ENCODE data around the gene MSL1. TPM values are rescaled to one million over a fixed set of nuclear protein-coding genes. Genes with fewer than 3 reads are reported as not detected.

Gene MSL1
- total RNA-seq, 3 donors from 2014 or later, result 83.7 to 100.0 (median 85.3) TPM

DNA sequence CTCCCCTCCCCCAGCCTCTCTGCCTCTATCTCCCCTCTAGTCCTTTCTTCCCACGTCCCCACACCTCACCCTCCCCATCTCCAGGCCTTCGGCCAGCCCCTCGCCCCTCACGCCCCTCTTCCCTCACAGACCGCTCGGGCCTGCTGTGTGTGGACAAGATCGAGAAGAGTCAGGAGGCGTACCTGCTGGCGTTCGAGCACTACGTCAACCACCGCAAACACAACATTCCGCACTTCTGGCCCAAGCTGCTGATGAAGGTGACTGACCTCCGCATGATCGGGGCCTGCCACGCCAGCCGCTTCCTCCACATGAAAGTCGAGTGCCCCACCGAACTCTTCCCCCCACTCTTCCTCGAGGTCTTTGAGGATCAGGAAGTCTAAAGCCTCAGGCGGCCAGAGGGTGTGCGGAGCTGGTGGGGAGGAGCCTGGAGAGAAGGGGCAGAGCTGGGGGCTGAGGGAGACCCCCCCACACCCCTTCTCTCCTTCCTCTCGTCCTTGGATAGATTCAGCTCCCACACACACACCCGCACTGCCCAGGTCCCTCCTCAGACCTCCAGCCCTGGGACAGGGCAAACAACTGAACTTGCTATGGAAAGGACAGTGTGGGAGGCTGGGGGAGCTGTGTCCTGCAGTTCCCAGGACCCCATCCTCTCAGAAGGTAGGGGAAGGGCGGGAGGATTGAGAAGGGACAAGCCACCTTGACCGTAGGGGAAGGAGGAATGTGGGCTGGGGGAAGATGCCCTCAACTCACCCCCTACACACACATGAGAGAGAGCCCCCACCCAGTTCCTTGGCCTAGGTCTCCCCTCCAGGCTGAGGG, 32.5 kb upstream of the MSL1 start:
- intact Hi-C loops (cut with DNase I, micrococcal nuclease), result no loop called here
- no peaks in the 10 kb centered on the region for H3K9me3 ChIP-seq
- ATAC-seq (no peak), DNase-seq (no peak)
- TF ChIP-seq, protein P1, sequence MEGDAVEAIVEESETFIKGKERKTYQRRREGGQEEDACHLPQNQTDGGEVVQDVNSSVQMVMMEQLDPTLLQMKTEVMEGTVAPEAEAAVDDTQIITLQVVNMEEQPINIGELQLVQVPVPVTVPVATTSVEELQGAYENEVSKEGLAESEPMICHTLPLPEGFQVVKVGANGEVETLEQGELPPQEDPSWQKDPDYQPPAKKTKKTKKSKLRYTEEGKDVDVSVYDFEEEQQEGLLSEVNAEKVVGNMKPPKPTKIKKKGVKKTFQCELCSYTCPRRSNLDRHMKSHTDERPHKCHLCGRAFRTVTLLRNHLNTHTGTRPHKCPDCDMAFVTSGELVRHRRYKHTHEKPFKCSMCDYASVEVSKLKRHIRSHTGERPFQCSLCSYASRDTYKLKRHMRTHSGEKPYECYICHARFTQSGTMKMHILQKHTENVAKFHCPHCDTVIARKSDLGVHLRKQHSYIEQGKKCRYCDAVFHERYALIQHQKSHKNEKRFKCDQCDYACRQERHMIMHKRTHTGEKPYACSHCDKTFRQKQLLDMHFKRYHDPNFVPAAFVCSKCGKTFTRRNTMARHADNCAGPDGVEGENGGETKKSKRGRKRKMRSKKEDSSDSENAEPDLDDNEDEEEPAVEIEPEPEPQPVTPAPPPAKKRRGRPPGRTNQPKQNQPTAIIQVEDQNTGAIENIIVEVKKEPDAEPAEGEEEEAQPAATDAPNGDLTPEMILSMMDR (IDR thresholded peaks at IDR 0.05), result no peak
- no peaks in the 10 kb centered on the region for H3K4me1 ChIP-seq (ENCODE audit: low read depth)
- H3K36me3 ChIP-seq (ENCODE audit: low read depth), result peaks cover 11% of the 10 kb centered on the region
- no peak overlapping the region for H3K4me3 ChIP-seq

DNA sequence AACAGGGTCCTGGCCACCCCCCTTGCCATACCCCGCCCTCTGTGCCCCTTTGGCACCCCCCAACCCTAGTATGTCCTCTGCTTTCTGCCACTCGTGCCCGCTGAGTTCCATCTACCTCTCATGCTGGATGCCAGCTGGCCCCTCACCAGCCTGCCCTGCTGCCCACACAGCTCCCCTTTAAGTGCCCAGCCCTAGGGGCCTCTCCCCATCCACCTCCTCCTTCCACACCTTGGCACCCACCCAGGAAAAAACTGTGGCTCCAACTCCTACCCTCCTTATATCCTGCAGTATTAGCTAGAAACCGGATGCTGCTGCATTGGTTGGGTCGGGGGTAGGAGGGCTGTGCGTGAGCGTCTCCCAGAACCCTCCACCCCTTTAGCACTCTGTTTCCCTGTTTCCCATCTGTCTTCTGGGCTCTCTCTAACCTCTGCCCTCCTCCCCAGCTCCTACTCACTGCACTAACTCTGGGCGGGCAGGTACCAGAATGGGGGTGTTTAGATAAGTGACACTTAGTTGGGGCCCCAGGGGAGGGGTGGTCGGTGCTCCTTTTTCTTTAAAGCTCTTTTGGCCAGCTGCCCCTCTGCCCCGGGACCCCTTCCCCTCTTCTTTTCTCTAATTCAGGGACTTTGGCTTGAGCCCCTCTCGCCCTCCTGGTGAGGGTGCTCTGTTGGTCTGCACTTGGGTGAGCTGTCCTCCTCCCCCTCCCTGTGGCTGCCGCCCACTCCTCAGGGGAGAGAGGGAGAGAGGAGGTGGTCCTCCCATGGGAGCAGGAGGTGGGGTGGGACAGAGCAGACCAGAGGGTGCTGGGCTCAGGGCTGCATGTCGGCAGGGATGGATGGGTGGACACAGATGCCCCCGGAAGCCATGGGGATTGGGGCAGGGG, 31.3 kb upstream of the MSL1 start:
- ATAC-seq, result no peak
- intact Hi-C loops (cut with DNase I, micrococcal nuclease), result no loop called here
- TF ChIP-seq, protein P1 (IDR thresholded peaks at IDR 0.05), result no peak
- Histone ChIP-seq H3K9me3 (no peaks in the 10 kb centered on the region), H3K4me1 (ENCODE audit: low read depth) (peaks cover under 1% of the 10 kb centered on the region), H3K36me3 (ENCODE audit: low read depth) (peaks cover 11% of the 10 kb centered on the region), H3K4me3 (no peak overlapping the region)
- no peak for DNase-seq

DNA sequence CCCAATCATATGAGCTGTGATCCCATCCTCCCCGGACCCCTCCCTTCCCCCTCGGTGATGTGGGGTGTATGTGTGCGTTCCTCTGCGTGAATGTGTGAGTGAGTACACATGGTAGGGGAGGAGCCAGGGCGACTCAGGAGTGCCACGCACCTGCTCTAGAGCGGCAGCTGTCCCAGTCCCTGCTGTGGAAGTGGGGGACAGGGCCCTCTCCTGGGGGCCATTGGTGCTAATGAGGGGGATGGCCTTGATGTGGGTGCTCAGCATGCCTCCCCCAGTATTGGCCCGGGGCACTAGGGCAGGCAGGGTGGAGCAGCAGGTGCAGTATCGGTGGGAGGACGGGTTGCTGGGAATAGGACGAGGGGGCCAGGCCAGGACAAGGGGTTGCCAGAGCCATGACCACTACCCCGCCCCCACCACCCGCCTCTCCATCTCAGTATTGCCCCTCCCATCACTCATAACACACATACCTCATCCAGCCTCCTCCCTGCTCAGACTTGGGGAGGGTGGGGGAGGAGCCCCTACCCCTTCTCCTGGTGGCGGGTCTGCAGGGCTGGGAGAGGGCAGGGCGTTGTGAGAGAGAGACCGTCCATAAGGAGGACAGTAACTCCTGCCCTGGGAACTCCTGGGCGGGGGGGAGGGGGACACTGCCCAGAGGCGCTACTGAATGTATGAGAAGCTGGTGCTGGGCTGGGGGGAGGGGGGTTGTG, 29.9 kb upstream of the MSL1 start:
- no peaks in the 10 kb centered on the region for H3K9me3 ChIP-seq
- H3K4me1 ChIP-seq (ENCODE audit: low read depth), result peaks cover 12% of the 10 kb centered on the region
- DNase-seq (peak in 1 of 3 donors; percentile 39), ATAC-seq (no peak)
- intact Hi-C loops (cut with DNase I, micrococcal nuclease), result no loop called here
- H3K36me3 ChIP-seq (ENCODE audit: low read depth), result peaks cover 11% of the 10 kb centered on the region
- no peak overlapping the region for H3K4me3 ChIP-seq
- TF ChIP-seq, protein P1 (IDR thresholded peaks at IDR 0.05), result no peak

DNA sequence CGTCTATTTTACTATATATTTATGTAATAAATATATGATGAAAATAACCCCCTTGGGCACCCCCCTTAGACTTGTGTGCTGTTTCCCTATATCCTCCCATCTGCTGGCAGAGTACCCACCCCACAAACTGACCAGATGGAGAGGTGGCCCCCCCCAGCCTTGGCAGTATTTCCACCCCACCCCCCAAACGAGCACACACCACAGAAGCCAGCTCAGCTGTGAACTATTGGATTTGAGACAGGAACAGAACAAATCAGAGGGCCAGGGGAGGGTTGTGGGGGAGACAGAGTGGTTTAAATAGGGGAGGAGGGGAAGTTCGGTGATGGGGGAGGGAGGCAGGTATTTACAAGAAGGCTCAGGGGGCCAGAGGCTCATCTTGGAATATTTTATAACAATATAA, 29.2 kb upstream of the MSL1 start:
- H3K36me3 ChIP-seq (ENCODE audit: low read depth), result peaks cover 11% of the 10 kb centered on the region
- no peaks in the 10 kb centered on the region for H3K9me3 ChIP-seq
- TF ChIP-seq, protein P1 (IDR thresholded peaks at IDR 0.05), result no peak
- H3K4me1 ChIP-seq (ENCODE audit: low read depth), result peaks cover 19% of the 10 kb centered on the region
- DNase-seq (no peak), ATAC-seq (no peak)
- intact Hi-C loops (cut with DNase I, micrococcal nuclease), result no loop called here
- H3K4me3 ChIP-seq, result no peak overlapping the region

DNA sequence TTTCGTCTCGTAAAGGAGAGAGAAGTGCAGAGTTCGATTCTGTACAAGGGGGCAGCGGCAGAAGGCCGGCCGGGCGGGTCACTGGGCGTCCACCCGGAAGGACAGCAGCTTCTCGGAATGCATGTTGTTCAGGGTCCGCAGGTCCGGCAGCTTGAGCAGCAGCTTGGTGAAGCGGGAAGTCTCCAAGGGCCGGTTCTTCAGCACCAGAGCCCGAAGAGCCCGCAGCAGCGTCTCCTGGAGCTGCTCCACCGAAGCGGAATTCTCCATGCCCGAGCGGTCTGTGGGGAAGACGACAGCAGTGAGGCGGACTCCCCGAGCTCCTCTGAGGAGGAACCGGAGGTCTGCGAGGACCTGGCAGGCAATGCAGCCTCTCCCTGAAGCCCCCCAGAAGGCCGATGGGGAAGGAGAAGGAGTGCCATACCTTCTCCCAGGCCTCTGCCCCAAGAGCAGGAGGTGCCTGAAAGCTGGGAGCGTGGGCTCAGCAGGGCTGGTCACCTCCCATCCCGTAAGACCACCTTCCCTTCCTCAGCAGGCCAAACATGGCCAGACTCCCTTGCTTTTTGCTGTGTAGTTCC, 28.7 kb upstream of the MSL1 start:
- peak in 1 of 3 donors; percentile 36 for DNase-seq
- no peak for ATAC-seq
- TF ChIP-seq, protein P1 (IDR thresholded peaks at IDR 0.05), result no peak
- H3K36me3 ChIP-seq (ENCODE audit: low read depth), result peaks cover 8% of the 10 kb centered on the region
- H3K4me1 ChIP-seq (ENCODE audit: low read depth), result peaks cover 24% of the 10 kb centered on the region
- no peak overlapping the region for H3K4me3 ChIP-seq
- intact Hi-C loops (cut with DNase I, micrococcal nuclease), result no loop called here
- no peaks in the 10 kb centered on the region for H3K9me3 ChIP-seq

Measured in mucosa of descending colon (tissue), 3 donors.